ENCODE measurements around the gene KXD1. TPM values are rescaled to one million over a fixed set of nuclear protein-coding genes. Genes with fewer than 3 reads are reported as not detected.

The KXD1 gene
- total RNA-seq, 1 experiment from 2014 or later: 120 TPM

- no peak for DNase-seq (ENCODE audit: unreplicated experiment)
Observed at GRCh38 chr19:18566953-18567352, 9.3 kb downstream of the KXD1 start.

GRCh38 chr19:18568367-18568766 lies 10.7 kb downstream of the KXD1 start:
- DNase-seq (ENCODE audit: unreplicated experiment): no peak
- H3K9me3 Mint-ChIP-seq (ENCODE audit: unreplicated experiment): no peaks in the 10 kb centered on the region
- ChIA-PET POLR2A (no interaction called here), CTCF (interaction anchor here (1.1 kb wide), 1 partner anchor 48 kb away, joined by 5 read pairs; no protein-coding TSS in a partner anchor)
- no peak for TF ChIP-seq CTCF (IDR thresholded peaks at IDR 0.05; ENCODE audit: unreplicated experiment)
- H3K36me3 Mint-ChIP-seq (ENCODE audit: insufficient read depth, unreplicated experiment): peaks cover 81% of the 10 kb centered on the region
- H3K27me3 Mint-ChIP-seq (ENCODE audit: insufficient read depth, unreplicated experiment): no peaks in the 10 kb centered on the region
- peaks cover 9% of the 10 kb centered on the region for H3K4me1 Mint-ChIP-seq (ENCODE audit: insufficient read depth, unreplicated experiment)
- no peak overlapping the region for H3K27ac Mint-ChIP-seq (ENCODE audit: low read depth, unreplicated experiment)
- intact Hi-C loops (cut with micrococcal nuclease): no loop called here
- H3K4me3 Mint-ChIP-seq (ENCODE audit: unreplicated experiment): no peak overlapping the region
- BruUV-seq (replicated peaks): no TSS peak

More at GRCh38 chr19:18566953-18567352, 9.3 kb downstream of the KXD1 start:
- ChIA-PET POLR2A (no interaction called here), CTCF (no interaction called here)
- H3K36me3 Mint-ChIP-seq (ENCODE audit: insufficient read depth, unreplicated experiment): peaks cover 82% of the 10 kb centered on the region
- H3K27ac Mint-ChIP-seq (ENCODE audit: low read depth, unreplicated experiment): no peak overlapping the region
- intact Hi-C loops (cut with micrococcal nuclease): no loop called here
- no TSS peak for BruUV-seq (replicated peaks)
- no peaks in the 10 kb centered on the region for H3K27me3 Mint-ChIP-seq (ENCODE audit: insufficient read depth, unreplicated experiment)
- H3K4me3 Mint-ChIP-seq (ENCODE audit: unreplicated experiment): no peak overlapping the region
- TF ChIP-seq CTCF (IDR thresholded peaks at IDR 0.05; ENCODE audit: unreplicated experiment): no peak
- no peaks in the 10 kb centered on the region for H3K9me3 Mint-ChIP-seq (ENCODE audit: unreplicated experiment)
- H3K4me1 Mint-ChIP-seq (ENCODE audit: insufficient read depth, unreplicated experiment): no peaks in the 10 kb centered on the region

GRCh38 chr19:18571564-18572344 lies 14.1 kb downstream of the KXD1 start, which contains the start of gene UBA52:
UBA52 (plus strand) TSS chr19:18571857; CDS start chr19:18573301, 1,444 bp downstream.
- Mint-ChIP-seq H3K4me1 (ENCODE audit: insufficient read depth, unreplicated experiment) (peaks cover 9% of the 10 kb centered on the region), H3K4me3 (ENCODE audit: unreplicated experiment) (peak within 1 kb of the TSS; percentile 87), H3K36me3 (ENCODE audit: insufficient read depth, unreplicated experiment) (peaks cover 81% of the 10 kb centered on the region), H3K27ac (ENCODE audit: low read depth, unreplicated experiment) (peak within 1 kb of the TSS; percentile 98), H3K27me3 (ENCODE audit: insufficient read depth, unreplicated experiment) (no peaks in the 10 kb centered on the region), H3K9me3 (ENCODE audit: unreplicated experiment) (no peaks in the 10 kb centered on the region)
- TSS peak; percentile 58 for BruUV-seq (replicated peaks)
- ChIA-PET CTCF (interaction anchor here (0.6 to 3.5 kb wide), 19 partner anchors 10 to 259 kb away, joined by 3 to 27 read pairs (median 3); partner anchors contain the start of genes ELL and REX1BD), POLR2A (interaction anchor here (0.6 to 4.8 kb wide), 49 partner anchors 9 to 1560 kb away, joined by 3 to 106 read pairs (median 4); partner anchors contain the start of genes COPE, CRTC1, DDX49 and ELL)
- no peak for TF ChIP-seq CTCF (IDR thresholded peaks at IDR 0.05; ENCODE audit: unreplicated experiment)
- DNase-seq (ENCODE audit: unreplicated experiment): peak; percentile 99
- intact Hi-C loops (cut with micrococcal nuclease): loop anchor here (1.0 to 2.0 kb wide), 2 partner anchors 49 to 103 kb away; partner anchors contain the start of gene ELL

- no TSS peak for BruUV-seq (replicated peaks)
- Mint-ChIP-seq H3K27ac (ENCODE audit: low read depth, unreplicated experiment) (no peak overlapping the region), H3K36me3 (ENCODE audit: insufficient read depth, unreplicated experiment) (peaks cover 66% of the 10 kb centered on the region), H3K4me1 (ENCODE audit: insufficient read depth, unreplicated experiment) (peaks cover 9% of the 10 kb centered on the region), H3K9me3 (ENCODE audit: unreplicated experiment) (no peaks in the 10 kb centered on the region), H3K4me3 (ENCODE audit: unreplicated experiment) (no peak overlapping the region), H3K27me3 (ENCODE audit: insufficient read depth, unreplicated experiment) (no peaks in the 10 kb centered on the region)
- DNase-seq (ENCODE audit: unreplicated experiment): no peak
- ChIA-PET POLR2A (no interaction called here), CTCF (no interaction called here)
- intact Hi-C loops (cut with micrococcal nuclease): no loop called here
- TF ChIP-seq CTCF (IDR thresholded peaks at IDR 0.05; ENCODE audit: unreplicated experiment): no peak
Observed at GRCh38 chr19:18574691-18575291, 17.1 kb downstream of the KXD1 start.

Data from MCF 10A (cell line).